Measurements from ENCODE around the gene WRAP73.

The WRAP73 gene

GRCh38 chr1:3609016-3609768, 40.7 kb downstream of the WRAP73 start:
- Histone ChIP-seq H3K4me3 (no peak overlapping the region), H3K27ac (no peak overlapping the region)
- no peak for TF ChIP-seq CTCF (IDR thresholded peaks at IDR 0.05)
- no peak for DNase-seq (ENCODE audit: low spot score)

DNA sequence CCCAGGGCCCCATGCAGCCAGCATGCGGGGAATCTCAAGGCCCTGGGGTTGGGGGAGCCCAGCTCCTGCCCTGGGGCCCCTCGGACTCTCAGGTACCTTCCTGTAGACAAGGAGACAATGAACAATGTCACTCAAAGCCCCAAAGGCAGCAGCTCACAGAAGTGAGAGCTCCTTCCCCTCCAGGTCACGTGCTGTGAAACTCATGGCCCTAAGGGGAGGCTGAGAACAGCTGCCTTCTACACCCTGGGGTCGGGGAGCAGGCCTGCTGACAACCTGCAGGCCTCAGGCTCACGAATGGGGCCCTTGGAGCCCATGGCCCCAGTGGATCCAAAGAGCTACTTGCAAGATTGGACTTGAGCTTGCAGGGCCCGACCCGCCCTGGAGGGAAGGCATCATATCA, 41.7 kb downstream of the WRAP73 start:
- no peak overlapping the region for H3K27ac ChIP-seq
- no peak overlapping the region for H3K4me3 ChIP-seq
- no peak for TF ChIP-seq CTCF (IDR thresholded peaks at IDR 0.05)
- DNase-seq (ENCODE audit: low spot score): no peak

- Histone ChIP-seq H3K27ac (no peak overlapping the region), H3K4me3 (no peak overlapping the region)
- TF ChIP-seq CTCF (IDR thresholded peaks at IDR 0.05): no peak
- no peak for DNase-seq (ENCODE audit: low spot score)
These were observed 42.2 kb downstream of the WRAP73 start for GRCh38 chr1:3607703-3608065.

DNA sequence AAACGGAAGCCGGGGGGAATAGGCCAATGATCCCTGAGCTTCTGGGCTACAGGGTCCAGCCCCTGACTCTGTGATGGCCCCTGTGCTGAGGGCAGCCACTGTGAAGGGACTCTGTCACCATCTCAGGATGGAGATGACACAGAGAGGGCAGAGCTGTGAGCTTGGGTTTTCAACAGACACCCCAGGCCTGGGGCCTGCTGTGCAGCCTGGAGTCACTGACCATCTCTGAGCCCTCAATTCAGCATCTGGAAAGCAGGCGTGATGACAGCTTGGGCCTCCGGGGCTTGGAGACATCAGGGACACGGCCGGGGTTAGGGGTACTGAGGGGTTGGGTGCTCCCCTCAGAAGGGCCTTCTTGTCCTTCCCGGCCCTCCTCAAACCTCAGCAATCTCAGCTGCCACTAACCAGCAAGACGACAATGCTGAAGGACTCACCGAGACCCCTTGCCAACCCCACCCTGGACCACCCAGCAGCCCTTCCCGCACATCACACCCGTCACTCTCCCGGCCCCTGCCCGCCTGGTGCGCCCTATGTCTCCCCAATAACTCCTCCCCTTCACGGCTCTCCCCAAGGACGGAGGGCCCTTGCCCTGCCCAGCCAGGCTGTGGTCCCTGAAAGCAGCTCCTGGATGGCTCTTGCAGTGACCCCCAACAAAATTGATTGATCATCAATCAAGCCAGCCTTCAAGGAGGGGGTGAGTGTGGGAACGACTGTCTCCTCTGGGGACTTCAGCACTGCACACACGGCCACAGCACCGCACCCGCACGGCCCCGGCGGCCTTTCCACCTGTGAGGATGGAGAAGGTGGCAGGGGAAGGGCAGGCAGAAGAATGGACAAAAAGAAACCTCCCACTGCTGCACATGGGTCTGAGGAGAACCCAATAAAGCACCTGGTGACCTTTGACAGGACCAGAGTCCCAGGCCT, 42.9 kb downstream of the WRAP73 start:
- Histone ChIP-seq H3K4me3 (no peak overlapping the region), H3K27ac (no peak overlapping the region)
- no peak for DNase-seq (ENCODE audit: low spot score)
- no peak for TF ChIP-seq CTCF (IDR thresholded peaks at IDR 0.05)

GRCh38 chr1:3604997-3605823, 44.7 kb downstream of the WRAP73 start:
- DNase-seq (ENCODE audit: low spot score): no peak
- Histone ChIP-seq H3K27ac (no peak overlapping the region), H3K4me3 (no peak overlapping the region)
- TF ChIP-seq CTCF (IDR thresholded peaks at IDR 0.05): no peak

DNA sequence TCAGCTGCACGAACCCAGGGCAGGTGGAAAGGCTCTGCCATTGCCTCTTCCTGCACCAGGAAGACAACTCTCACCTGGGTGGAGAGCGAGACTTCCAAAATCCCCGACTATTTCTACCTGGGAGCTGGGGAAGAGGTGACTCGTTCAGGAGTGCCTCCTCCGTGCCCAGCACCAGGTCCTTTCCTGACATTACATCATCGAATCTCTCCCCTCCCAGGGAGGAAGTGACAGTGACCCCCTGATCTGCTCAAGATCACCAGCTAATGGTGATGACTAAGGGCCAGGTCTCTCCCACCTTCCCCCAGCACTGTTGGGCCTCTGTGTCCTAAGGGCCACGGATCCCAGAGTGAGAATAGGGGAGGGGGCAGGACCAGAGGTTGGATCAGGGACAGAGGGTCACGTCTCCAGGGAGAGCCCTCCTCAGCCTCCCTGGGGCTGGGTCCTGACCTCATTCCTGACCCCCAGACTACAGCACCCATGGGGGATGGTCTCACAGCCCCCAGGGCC, 45.4 kb downstream of the WRAP73 start:
- H3K4me3 ChIP-seq: no peak overlapping the region
- no peak for TF ChIP-seq CTCF (IDR thresholded peaks at IDR 0.05)

More for the DNA sequence above, 45.4 kb downstream of the WRAP73 start:
- DNase-seq (ENCODE audit: low spot score): no peak
- H3K27ac ChIP-seq: no peak overlapping the region
